ENCODE measurements around the gene ANKRD55. TPM values are rescaled to one million over a fixed set of nuclear protein-coding genes. Genes with fewer than 3 reads are reported as not detected.

The ANKRD55 gene
- polyA plus RNA-seq, 1 of the 3 experiments (the other 2 are of a cell fraction) = not detected

DNA sequence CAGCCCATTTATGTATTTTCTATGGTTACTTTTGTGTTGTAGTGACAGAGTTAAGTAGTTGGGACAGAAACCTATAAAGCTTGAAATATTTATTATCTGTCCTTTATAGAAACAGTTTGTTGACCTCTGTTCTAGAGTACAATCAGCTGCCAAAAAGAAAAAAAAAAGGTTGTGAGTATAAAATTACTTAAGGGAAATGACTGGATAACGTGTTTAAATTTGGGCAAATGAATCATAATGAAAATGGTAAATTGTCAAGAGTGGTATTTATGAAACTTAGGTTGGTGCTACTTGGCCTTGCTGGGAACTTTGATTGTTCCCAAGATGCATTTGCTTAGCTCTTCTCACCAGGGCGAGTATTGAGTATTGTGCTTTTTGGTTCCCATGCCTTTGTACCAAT lies 168.1 kb downstream of the ANKRD55 start:
- no peaks in the 10 kb centered on the region for H3K79me2 ChIP-seq (ENCODE audit: insufficient read depth)
- H3K9ac ChIP-seq = no peak overlapping the region
- no peaks in the 10 kb centered on the region for H3F3A ChIP-seq (replicated peaks; ENCODE audit: insufficient read depth)
- TF ChIP-seq EP300 (IDR thresholded peaks at IDR 0.05; ENCODE audit: borderline replicate concordance in 1 of 2, low read depth in 1 of 2, low read length in 1 of 2) (no peak), GATA2 (CRISPR knock-in tag; IDR thresholded peaks at IDR 0.05) (no peak), CTCF (IDR thresholded peaks at IDR 0.05) (no peak), GABPA (IDR thresholded peaks at IDR 0.05; ENCODE audit: low read depth) (no peak), NFIC (IDR thresholded peaks at IDR 0.05; ENCODE audit: borderline replicate concordance) (no peak), TCF12 (IDR thresholded peaks at IDR 0.05) (no peak), EZH2phosphoT487 (IDR thresholded peaks at IDR 0.05; ENCODE audit: borderline replicate concordance, low read depth) (no peak), RAD21 (IDR thresholded peaks at IDR 0.05; ENCODE audit: low read length) (no peak), FOXM1 (IDR thresholded peaks at IDR 0.05; ENCODE audit: low read depth) (no peak), YY1 (IDR thresholded peaks at IDR 0.05; ENCODE audit: low read depth) (no peak), MAX (IDR thresholded peaks at IDR 0.05; ENCODE audit: low read depth) (no peak), JUND (IDR thresholded peaks at IDR 0.05) (no peak), RXRA (IDR thresholded peaks at IDR 0.05; ENCODE audit: borderline replicate concordance, low read depth) (no peak), TAF1 (IDR thresholded peaks at IDR 0.05; ENCODE audit: borderline replicate concordance, low read depth, low read length) (no peak), PBX3 (IDR thresholded peaks at IDR 0.05) (no peak)
- TF ChIP-seq, protein P1, sequence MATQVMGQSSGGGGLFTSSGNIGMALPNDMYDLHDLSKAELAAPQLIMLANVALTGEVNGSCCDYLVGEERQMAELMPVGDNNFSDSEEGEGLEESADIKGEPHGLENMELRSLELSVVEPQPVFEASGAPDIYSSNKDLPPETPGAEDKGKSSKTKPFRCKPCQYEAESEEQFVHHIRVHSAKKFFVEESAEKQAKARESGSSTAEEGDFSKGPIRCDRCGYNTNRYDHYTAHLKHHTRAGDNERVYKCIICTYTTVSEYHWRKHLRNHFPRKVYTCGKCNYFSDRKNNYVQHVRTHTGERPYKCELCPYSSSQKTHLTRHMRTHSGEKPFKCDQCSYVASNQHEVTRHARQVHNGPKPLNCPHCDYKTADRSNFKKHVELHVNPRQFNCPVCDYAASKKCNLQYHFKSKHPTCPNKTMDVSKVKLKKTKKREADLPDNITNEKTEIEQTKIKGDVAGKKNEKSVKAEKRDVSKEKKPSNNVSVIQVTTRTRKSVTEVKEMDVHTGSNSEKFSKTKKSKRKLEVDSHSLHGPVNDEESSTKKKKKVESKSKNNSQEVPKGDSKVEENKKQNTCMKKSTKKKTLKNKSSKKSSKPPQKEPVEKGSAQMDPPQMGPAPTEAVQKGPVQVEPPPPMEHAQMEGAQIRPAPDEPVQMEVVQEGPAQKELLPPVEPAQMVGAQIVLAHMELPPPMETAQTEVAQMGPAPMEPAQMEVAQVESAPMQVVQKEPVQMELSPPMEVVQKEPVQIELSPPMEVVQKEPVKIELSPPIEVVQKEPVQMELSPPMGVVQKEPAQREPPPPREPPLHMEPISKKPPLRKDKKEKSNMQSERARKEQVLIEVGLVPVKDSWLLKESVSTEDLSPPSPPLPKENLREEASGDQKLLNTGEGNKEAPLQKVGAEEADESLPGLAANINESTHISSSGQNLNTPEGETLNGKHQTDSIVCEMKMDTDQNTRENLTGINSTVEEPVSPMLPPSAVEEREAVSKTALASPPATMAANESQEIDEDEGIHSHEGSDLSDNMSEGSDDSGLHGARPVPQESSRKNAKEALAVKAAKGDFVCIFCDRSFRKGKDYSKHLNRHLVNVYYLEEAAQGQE (IDR thresholded peaks at IDR 0.05; ENCODE audit: low read depth, low read length) = no peak
- TF ChIP-seq, protein P2, sequence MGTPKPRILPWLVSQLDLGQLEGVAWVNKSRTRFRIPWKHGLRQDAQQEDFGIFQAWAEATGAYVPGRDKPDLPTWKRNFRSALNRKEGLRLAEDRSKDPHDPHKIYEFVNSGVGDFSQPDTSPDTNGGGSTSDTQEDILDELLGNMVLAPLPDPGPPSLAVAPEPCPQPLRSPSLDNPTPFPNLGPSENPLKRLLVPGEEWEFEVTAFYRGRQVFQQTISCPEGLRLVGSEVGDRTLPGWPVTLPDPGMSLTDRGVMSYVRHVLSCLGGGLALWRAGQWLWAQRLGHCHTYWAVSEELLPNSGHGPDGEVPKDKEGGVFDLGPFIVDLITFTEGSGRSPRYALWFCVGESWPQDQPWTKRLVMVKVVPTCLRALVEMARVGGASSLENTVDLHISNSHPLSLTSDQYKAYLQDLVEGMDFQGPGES (IDR thresholded peaks at IDR 0.05; ENCODE audit: low read depth, low read length) = no peak
- TF ChIP-seq, protein P3, sequence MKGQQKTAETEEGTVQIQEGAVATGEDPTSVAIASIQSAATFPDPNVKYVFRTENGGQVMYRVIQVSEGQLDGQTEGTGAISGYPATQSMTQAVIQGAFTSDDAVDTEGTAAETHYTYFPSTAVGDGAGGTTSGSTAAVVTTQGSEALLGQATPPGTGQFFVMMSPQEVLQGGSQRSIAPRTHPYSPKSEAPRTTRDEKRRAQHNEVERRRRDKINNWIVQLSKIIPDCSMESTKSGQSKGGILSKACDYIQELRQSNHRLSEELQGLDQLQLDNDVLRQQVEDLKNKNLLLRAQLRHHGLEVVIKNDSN (IDR thresholded peaks at IDR 0.05; ENCODE audit: borderline replicate concordance, low read depth) = no peak
- TF ChIP-seq, protein P4, sequence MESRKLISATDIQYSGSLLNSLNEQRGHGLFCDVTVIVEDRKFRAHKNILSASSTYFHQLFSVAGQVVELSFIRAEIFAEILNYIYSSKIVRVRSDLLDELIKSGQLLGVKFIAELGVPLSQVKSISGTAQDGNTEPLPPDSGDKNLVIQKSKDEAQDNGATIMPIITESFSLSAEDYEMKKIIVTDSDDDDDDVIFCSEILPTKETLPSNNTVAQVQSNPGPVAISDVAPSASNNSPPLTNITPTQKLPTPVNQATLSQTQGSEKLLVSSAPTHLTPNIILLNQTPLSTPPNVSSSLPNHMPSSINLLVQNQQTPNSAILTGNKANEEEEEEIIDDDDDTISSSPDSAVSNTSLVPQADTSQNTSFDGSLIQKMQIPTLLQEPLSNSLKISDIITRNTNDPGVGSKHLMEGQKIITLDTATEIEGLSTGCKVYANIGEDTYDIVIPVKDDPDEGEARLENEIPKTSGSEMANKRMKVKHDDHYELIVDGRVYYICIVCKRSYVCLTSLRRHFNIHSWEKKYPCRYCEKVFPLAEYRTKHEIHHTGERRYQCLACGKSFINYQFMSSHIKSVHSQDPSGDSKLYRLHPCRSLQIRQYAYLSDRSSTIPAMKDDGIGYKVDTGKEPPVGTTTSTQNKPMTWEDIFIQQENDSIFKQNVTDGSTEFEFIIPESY (IDR thresholded peaks at IDR 0.05; ENCODE audit: borderline replicate concordance, low read depth) = no peak
- H3K9me3 ChIP-seq = no peaks in the 10 kb centered on the region
- no peak overlapping the region for H3K4me2 ChIP-seq
- no peaks in the 10 kb centered on the region for H3K4me1 ChIP-seq (ENCODE audit: control insufficient read depth in 1 of 2, insufficient read depth in 2 of 2, low read depth in 1 of 2, low read length in 1 of 2)
- no peaks in the 10 kb centered on the region for H3K9me2 ChIP-seq
- no peak overlapping the region for H3K4me3 ChIP-seq (ENCODE audit: low read depth in 2 of 2, low read length in 1 of 2)
- WGBS (ENCODE audit: low lambda C conversion rate) = 75% methylated on average over 2 of the region's 2 CpGs
- H2AFZ ChIP-seq (ENCODE audit: low read depth) = no peak overlapping the region
- no peaks in the 10 kb centered on the region for H3K36me3 ChIP-seq (replicated peaks in 1 of 2; ENCODE audit: control insufficient read depth in 1 of 2, insufficient read depth in 2 of 2, low read length in 1 of 2)
- CTCF ChIA-PET = no interaction called here
- no peaks in the 10 kb centered on the region for H3K27me3 ChIP-seq (ENCODE audit: insufficient read depth)
- DNase-seq = no peak
- POLR2A ChIA-PET = no interaction called here
- H3K27ac ChIP-seq (ENCODE audit: low read depth in 2 of 2, low read length in 1 of 2) = no peak overlapping the region
- H4K20me1 ChIP-seq (ENCODE audit: insufficient read depth) = no peaks in the 10 kb centered on the region
